Body of pancreas (tissue), 4 donors: Measurements from ENCODE around the gene CCDC30. TPM values are rescaled to one million over a fixed set of nuclear protein-coding genes. Genes with fewer than 3 reads are reported as not detected.

Experiments
- ATAC-seq: fragments of 150-250 bp; one replicate; pipeline ENCODE4 v1.9.1; 2016
- DNase-seq, 4 donors: peaks; one replicate each; pipeline ENCODE4 v3.0.0-alpha.2; 2019
- H3K27ac ChIP-seq, 4 donors: fragments of 200-600 bp; sonication (generic); 1 replicate in 3 of 4; 2 replicates in 1 of 4; pipeline versions ENCODE4 v1.5.1 to v1.6.1; 2016 to 2019; ENCODE audit warnings: mild to moderate bottlenecking in 1 of 4, mixed read lengths in 1 of 4, moderate library complexity in 1 of 4
- H3K27me3 ChIP-seq, 2 donors: fragments of 200-600 bp; sonication (generic); one replicate each; pipeline ENCODE4 v1.6.0; 2016; ENCODE audit warnings: mild to moderate bottlenecking in 1 of 2
- H3K36me3 ChIP-seq, 2 donors: fragments of 200-600 bp; sonication (generic); replicated peaks in 1 of 2; 2 replicates each; pipeline ENCODE4 v1.5.1; 2016; ENCODE audit warnings: low read depth in 2 of 2; ENCODE audit not compliant: insufficient read depth in 1 of 2
- H3K4me1 ChIP-seq: fragments of 200-600 bp; sonication (generic); one replicate; pipeline ENCODE4 v1.6.0; 2016
- H3K4me3 ChIP-seq, 2 donors: fragments of 200-600 bp; sonication (generic); 1 replicate in 1 of 2; 2 replicates in 1 of 2; pipeline ENCODE4 v1.5.1; 2016 to 2019
- H3K9me3 ChIP-seq, 3 donors: fragments of 200-600 bp; sonication (generic); 1 replicate in 2 of 3; 2 replicates in 1 of 3; pipeline ENCODE4 v1.5.1; 2016
- POLR2A ChIP-seq, 3 donors: fragments of 450-650 bp; IDR thresholded peaks; one replicate each; pipeline ENCODE4 v1.6.1; 2016; ENCODE audit warnings: antibody characterized with exemption in 3 of 3, mild to moderate bottlenecking in 2 of 3
- WGBS, 2 donors: methylation state at CpG; one replicate each; pipeline ENCODE4 v1.1.5; 2017; 5-methylcytosine and 5-hydroxymethylcytosine counted together
- intact Hi-C: fragments of 100-400 bp; cut with DNase I; formaldehyde crosslinking; loops from one replicate; pipeline ENCODE4 v1.15.1; 2023
- total RNA-seq, 2 donors: library from RNA; depleted of rRNA; stranded (reverse); fragments of >200 nt; gene quantifications; one replicate each; pipeline ENCODE4 v1.1.0, GENCODE V29; 2016
- TF ChIP-seq, protein P1 (sequence below), 7 experiments: fragments of 450-650 bp in 4 of 7; fragments of 200-600 bp in 3 of 7; sonication (generic) in 3 of 7; IDR thresholded peaks; one replicate each; pipeline ENCODE4 v1.5.1; 2016 to 2019; ENCODE audit warnings: antibody characterized with exemption in 7 of 7

CCDC30 gene
- total RNA-seq: 1 to 10 TPM; 2.3 to 8.9 TPM

DNA sequence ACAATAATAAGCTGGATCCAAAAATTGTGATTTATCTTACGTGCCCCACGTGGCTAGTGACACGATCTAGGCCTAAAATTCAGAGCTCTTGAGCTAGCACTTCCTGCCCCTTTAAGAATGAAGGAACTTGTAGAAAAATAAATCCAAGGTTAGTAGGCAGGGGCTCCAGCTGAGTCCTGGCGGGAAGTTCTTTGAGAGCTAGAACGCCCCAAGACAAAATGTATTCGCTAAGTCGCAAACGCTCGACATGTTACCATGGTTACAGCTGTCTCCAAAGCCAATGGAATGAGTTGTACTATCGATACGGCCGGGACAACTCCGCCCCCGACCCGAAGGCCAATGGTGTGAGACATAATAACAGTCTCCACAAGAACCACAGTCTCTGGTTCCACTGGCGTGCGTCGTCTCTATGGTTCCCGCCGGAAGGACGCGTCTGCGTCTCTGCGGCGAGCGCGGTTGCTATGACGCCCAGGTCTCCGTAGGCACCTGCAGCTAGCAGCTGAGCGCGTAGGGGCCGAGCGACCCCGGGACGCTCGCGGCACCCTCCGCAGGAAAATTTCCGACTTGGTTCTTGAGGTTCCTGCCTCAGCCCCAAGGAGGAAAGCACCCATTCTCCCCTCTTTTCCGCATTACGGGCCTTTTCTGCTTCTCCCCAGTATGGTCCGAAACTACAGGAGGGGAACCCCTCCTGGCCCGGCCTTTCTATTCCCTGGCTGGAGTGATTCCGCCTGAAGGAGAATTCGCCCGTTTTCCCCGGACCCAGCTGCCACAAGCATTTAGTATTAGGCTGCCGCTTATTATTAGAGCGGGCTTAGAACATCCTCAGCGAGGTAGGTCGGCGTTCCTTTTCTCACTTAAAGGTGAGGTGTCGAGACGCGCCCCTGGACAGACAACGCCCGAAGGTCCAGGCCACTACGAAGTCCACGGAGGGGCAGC, at the start of gene CCDC30:
Gene CCDC30, plus strand, starts transcription at position 459 of the 936 bp plus-strand sequence. CDS start 17,266 bp downstream, outside the sequence.
- Histone ChIP-seq H3K27ac (peak within 1 kb of the TSS in 3 of 4 donors; percentile 22 to 83 (median 81)), H3K4me3 (peak within 1 kb of the TSS in 1 of 2 donors; percentile 73), H3K36me3 (peaks cover 0 to 3% of the 10 kb centered on the region in 2 donors), H3K4me1 (peaks cover 28% of the 10 kb centered on the region), H3K9me3 (no peaks in the 10 kb centered on the region), H3K27me3 (no peaks in the 10 kb centered on the region)
- ATAC-seq (peak; percentile 100), DNase-seq (peak; percentile 98 to 99 (median 98))
- intact Hi-C loops: no loop called here
- peak; percentile 17 to 68 (median 68) for TF ChIP-seq POLR2A (IDR thresholded peaks at IDR 0.05)
- TF ChIP-seq, protein P1, sequence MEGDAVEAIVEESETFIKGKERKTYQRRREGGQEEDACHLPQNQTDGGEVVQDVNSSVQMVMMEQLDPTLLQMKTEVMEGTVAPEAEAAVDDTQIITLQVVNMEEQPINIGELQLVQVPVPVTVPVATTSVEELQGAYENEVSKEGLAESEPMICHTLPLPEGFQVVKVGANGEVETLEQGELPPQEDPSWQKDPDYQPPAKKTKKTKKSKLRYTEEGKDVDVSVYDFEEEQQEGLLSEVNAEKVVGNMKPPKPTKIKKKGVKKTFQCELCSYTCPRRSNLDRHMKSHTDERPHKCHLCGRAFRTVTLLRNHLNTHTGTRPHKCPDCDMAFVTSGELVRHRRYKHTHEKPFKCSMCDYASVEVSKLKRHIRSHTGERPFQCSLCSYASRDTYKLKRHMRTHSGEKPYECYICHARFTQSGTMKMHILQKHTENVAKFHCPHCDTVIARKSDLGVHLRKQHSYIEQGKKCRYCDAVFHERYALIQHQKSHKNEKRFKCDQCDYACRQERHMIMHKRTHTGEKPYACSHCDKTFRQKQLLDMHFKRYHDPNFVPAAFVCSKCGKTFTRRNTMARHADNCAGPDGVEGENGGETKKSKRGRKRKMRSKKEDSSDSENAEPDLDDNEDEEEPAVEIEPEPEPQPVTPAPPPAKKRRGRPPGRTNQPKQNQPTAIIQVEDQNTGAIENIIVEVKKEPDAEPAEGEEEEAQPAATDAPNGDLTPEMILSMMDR (IDR thresholded peaks at IDR 0.05): no peak
- 1% methylated on average over 35 to 59 of the region's 59 CpGs for WGBS, 2 donors

DNA sequence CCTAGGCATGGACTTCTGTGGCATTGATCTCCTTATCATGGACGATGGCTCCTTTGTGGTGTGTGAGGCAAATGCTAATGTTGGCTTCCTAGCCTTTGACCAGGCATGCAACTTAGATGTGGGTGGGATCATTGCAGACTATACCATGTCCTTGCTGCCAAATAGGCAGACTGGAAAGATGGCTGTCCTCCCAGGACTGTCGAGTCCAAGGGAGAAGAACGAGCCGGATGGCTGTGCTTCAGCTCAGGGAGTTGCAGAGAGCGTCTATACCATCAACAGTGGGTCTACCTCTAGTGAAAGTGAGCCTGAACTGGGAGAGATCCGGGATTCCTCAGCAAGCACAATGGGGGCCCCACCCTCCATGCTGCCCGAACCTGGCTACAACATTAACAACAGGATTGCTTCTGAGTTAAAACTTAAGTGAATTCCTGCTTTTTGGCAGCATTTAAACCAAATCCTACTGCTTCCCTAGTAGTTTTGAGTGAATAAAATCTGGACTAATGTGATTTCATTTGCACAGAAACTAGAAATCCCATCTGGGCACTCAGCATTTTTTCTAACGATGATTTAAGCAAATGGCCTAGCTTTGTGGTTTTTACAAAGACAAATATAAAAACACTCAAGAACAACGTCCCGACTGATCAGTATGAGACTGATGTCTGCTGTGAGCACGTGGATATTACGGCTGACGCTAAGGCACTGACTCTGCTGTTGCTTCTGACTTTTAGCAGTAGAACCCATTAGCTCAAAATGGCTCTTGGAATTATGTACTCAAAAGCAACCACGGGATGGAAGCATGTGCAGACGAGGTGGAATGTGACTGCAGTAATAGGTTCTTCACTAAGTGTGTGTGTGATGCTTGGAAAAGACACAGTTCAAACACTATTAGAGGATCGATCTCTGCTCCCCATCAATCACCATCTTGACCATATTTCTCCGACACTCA, 48.3 kb upstream of the CCDC30 start:
- TF ChIP-seq, protein P1 (IDR thresholded peaks at IDR 0.05): no peak
- TF ChIP-seq POLR2A (IDR thresholded peaks at IDR 0.05): no peak
- Histone ChIP-seq H3K9me3 (no peaks in the 10 kb centered on the region), H3K27ac (no peak overlapping the region), H3K4me1 (peaks cover 6% of the 10 kb centered on the region), H3K27me3 (no peaks in the 10 kb centered on the region), H3K4me3 (no peak overlapping the region), H3K36me3 (no peaks in the 10 kb centered on the region)
- WGBS, 2 donors: 85 to 86% methylated on average over 16 to 17 of the region's 17 CpGs
- intact Hi-C loops: no loop called here
- ATAC-seq (no peak), DNase-seq (no peak)

- H3K9me3 ChIP-seq: no peaks in the 10 kb centered on the region
- intact Hi-C loops: no loop called here
- no peak overlapping the region for H3K4me3 ChIP-seq
- H3K36me3 ChIP-seq: no peaks in the 10 kb centered on the region
- peaks cover 24% of the 10 kb centered on the region for H3K4me1 ChIP-seq
- TF ChIP-seq, protein P1 (IDR thresholded peaks at IDR 0.05): no peak
- TF ChIP-seq POLR2A (IDR thresholded peaks at IDR 0.05): no peak
- H3K27ac ChIP-seq: no peak overlapping the region
- no peaks in the 10 kb centered on the region for H3K27me3 ChIP-seq
- ATAC-seq: peak; percentile 64
- 14 to 54% methylated on average over 2 to 3 of the region's 3 CpGs for WGBS, 2 donors
- peak; percentile 35 to 78 (median 56) for DNase-seq
These were observed 45.9 kb upstream of the CCDC30 start for GRCh38 chr1:42417166-42417565.

DNA sequence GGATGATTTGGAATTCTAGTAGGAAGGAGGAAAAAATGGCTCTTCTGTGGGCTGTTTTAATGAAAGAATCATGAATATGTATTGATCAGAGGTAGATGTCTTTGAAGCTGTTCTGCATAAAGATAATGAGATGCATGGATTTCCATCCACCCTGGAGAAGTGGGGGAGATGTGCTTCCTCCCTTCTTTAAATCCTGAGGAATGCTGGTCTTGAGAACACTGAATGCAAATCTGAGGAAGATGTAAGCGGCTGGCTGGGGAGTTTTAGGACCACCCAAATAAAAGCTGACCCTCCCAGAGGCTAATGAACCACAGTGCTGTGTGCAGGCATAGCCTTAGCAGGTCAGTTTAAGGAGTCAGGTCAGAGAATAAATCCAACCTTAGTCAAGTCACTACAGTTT, 44.6 kb upstream of the CCDC30 start:
- Histone ChIP-seq H3K9me3 (no peaks in the 10 kb centered on the region), H3K27me3 (no peaks in the 10 kb centered on the region), H3K4me1 (peaks cover 24% of the 10 kb centered on the region), H3K27ac (no peak overlapping the region), H3K36me3 (no peaks in the 10 kb centered on the region), H3K4me3 (no peak overlapping the region)
- DNase-seq (no peak), ATAC-seq (no peak)
- TF ChIP-seq POLR2A (IDR thresholded peaks at IDR 0.05): no peak
- TF ChIP-seq, protein P1 (IDR thresholded peaks at IDR 0.05): no peak
- intact Hi-C loops: no loop called here
- WGBS, 2 donors: 85 to 100% methylated on average over 1 of the region's 1 CpG
